ENCODE data around the gene KIF5A.
A peak's percentile ranks its signal among the peaks of the same experiment; 100 is the strongest.

Gene KIF5A

GRCh38 chr12:57579677-57580465 is 30.0 kb downstream of the KIF5A start:
- no peaks in the 10 kb centered on the region for H3K36me3 ChIP-seq (ENCODE audit: insufficient read depth, low read length)
- H3K79me2 ChIP-seq (ENCODE audit: insufficient read depth, low read length) = no peaks in the 10 kb centered on the region
- no peak overlapping the region for H3K4me2 ChIP-seq (ENCODE audit: low read depth, low read length, poor library complexity, severe bottlenecking)
- H3K9ac ChIP-seq (ENCODE audit: low read depth, low read length, poor library complexity, severe bottlenecking) = no peak overlapping the region
- TF ChIP-seq EZH2phosphoT487 (IDR thresholded peaks at IDR 0.05; ENCODE audit: borderline replicate concordance) (no peak), CTCF (conservative IDR thresholded peaks at IDR 0.05; ENCODE audit: low read length) (no peak)
- no peaks in the 10 kb centered on the region for H3K9me2 ChIP-seq (replicated peaks; ENCODE audit: low read depth, low read length)
- no peaks in the 10 kb centered on the region for H3F3A ChIP-seq (ENCODE audit: low read depth)
- no peaks in the 10 kb centered on the region for H3K27me3 ChIP-seq (ENCODE audit: insufficient read depth, low read length, poor library complexity, severe bottlenecking)
- H3K9me3 ChIP-seq (ENCODE audit: insufficient read depth, low read depth, low read length) = no peaks in the 10 kb centered on the region
- peak overlapping the region; percentile 76 for H2AFZ ChIP-seq (ENCODE audit: low read length)
- no peaks in the 10 kb centered on the region for H4K20me1 ChIP-seq (ENCODE audit: insufficient read depth, low read length, poor library complexity, severe bottlenecking)
- peaks cover 10% of the 10 kb centered on the region for H3K4me1 ChIP-seq (ENCODE audit: insufficient read depth, low read length, poor library complexity, severe bottlenecking)
- no peak overlapping the region for H3K4me3 ChIP-seq (ENCODE audit: low read length, poor library complexity, severe bottlenecking)

- peaks cover 10% of the 10 kb centered on the region for H3K4me1 ChIP-seq (ENCODE audit: insufficient read depth, low read length, poor library complexity, severe bottlenecking)
- H3K36me3 ChIP-seq (ENCODE audit: insufficient read depth, low read length) = no peaks in the 10 kb centered on the region
These were observed 30.6 kb downstream of the KIF5A start for GRCh38 chr12:57580466-57580795.

GRCh38 chr12:57581802-57582201 is 32.0 kb downstream of the KIF5A start:
- no peaks in the 10 kb centered on the region for H3K9me2 ChIP-seq (replicated peaks; ENCODE audit: low read depth, low read length)
- H3K9ac ChIP-seq (ENCODE audit: low read depth, low read length, poor library complexity, severe bottlenecking) = no peak overlapping the region
- no peak overlapping the region for H2AFZ ChIP-seq (ENCODE audit: low read length)
- H3K4me1 ChIP-seq (ENCODE audit: insufficient read depth, low read length, poor library complexity, severe bottlenecking) = peaks cover 10% of the 10 kb centered on the region
- TF ChIP-seq EZH2phosphoT487 (IDR thresholded peaks at IDR 0.05; ENCODE audit: borderline replicate concordance) = no peak
- TF ChIP-seq CTCF (conservative IDR thresholded peaks at IDR 0.05; ENCODE audit: low read length) = no peak
- H3K27me3 ChIP-seq (ENCODE audit: insufficient read depth, low read length, poor library complexity, severe bottlenecking) = no peaks in the 10 kb centered on the region
- no peaks in the 10 kb centered on the region for H3F3A ChIP-seq (ENCODE audit: low read depth)
- no peaks in the 10 kb centered on the region for H3K79me2 ChIP-seq (ENCODE audit: insufficient read depth, low read length)
- H3K36me3 ChIP-seq (ENCODE audit: insufficient read depth, low read length) = no peaks in the 10 kb centered on the region
- H3K4me2 ChIP-seq (ENCODE audit: low read depth, low read length, poor library complexity, severe bottlenecking) = no peak overlapping the region
- H3K4me3 ChIP-seq (ENCODE audit: low read length, poor library complexity, severe bottlenecking) = no peak overlapping the region
- no peaks in the 10 kb centered on the region for H4K20me1 ChIP-seq (ENCODE audit: insufficient read depth, low read length, poor library complexity, severe bottlenecking)
- H3K9me3 ChIP-seq (ENCODE audit: insufficient read depth, low read depth, low read length) = no peaks in the 10 kb centered on the region

More at GRCh38 chr12:57580466-57580795, 30.6 kb downstream of the KIF5A start:
- Histone ChIP-seq H3K9ac (ENCODE audit: low read depth, low read length, poor library complexity, severe bottlenecking) (no peak overlapping the region), H3K4me3 (ENCODE audit: low read length, poor library complexity, severe bottlenecking) (no peak overlapping the region), H3K4me2 (ENCODE audit: low read depth, low read length, poor library complexity, severe bottlenecking) (no peak overlapping the region), H3K9me3 (ENCODE audit: insufficient read depth, low read depth, low read length) (no peaks in the 10 kb centered on the region), H4K20me1 (ENCODE audit: insufficient read depth, low read length, poor library complexity, severe bottlenecking) (no peaks in the 10 kb centered on the region), H3K79me2 (ENCODE audit: insufficient read depth, low read length) (no peaks in the 10 kb centered on the region), H3K27me3 (ENCODE audit: insufficient read depth, low read length, poor library complexity, severe bottlenecking) (no peaks in the 10 kb centered on the region), H2AFZ (ENCODE audit: low read length) (peak overlapping the region; percentile 76), H3K9me2 (replicated peaks; ENCODE audit: low read depth, low read length) (no peaks in the 10 kb centered on the region), H3F3A (ENCODE audit: low read depth) (no peaks in the 10 kb centered on the region)
- no peak for TF ChIP-seq CTCF (conservative IDR thresholded peaks at IDR 0.05; ENCODE audit: low read length)
- TF ChIP-seq EZH2phosphoT487 (IDR thresholded peaks at IDR 0.05; ENCODE audit: borderline replicate concordance) = no peak

Measured in Loucy (cell line).